Transverse colon (tissue), 4 donors: ENCODE measurements around the gene NCOA3. TPM values are rescaled to one million over a fixed set of nuclear protein-coding genes. Genes with fewer than 3 reads are reported as not detected.

Experiments used
- DNase-seq: peaks from one replicate; pipeline ENCODE4 v3.0.0-alpha.2; 2019
- H3K27ac ChIP-seq, 4 donors: fragments of 200-600 bp; sonication (generic); 2 replicates each; pipeline ENCODE4 v1.5.1; 2016 to 2018; ENCODE audit warnings: inconsistent platforms in 4 of 4
- H3K27me3 ChIP-seq: fragments of 200-600 bp; sonication (generic); 2 replicates; pipeline ENCODE4 v1.5.1; 2017; ENCODE audit warnings: inconsistent platforms
- H3K36me3 ChIP-seq, 4 donors: fragments of 200-600 bp; sonication (generic); 2 replicates each; pipeline ENCODE4 v1.5.1; 2017 to 2019; ENCODE audit warnings: inconsistent platforms in 4 of 4
- H3K4me1 ChIP-seq, 4 donors: fragments of 200-600 bp; sonication (generic); 2 replicates each; pipeline ENCODE4 v1.5.1; 2017 to 2020; ENCODE audit warnings: inconsistent platforms in 4 of 4
- H3K4me3 ChIP-seq, 4 donors: fragments of 200-600 bp; sonication (generic); 1 replicate in 1 of 4; 2 replicates in 3 of 4; pipeline versions ENCODE4 v1.5.1 to v1.6.1; 2017 to 2019; ENCODE audit warnings: inconsistent platforms in 4 of 4
- H3K9me3 ChIP-seq, 2 donors: fragments of 200-600 bp; sonication (generic); 2 replicates each; pipeline ENCODE4 v1.5.1; 2017 to 2019; ENCODE audit warnings: inconsistent platforms in 2 of 2
- CTCF ChIP-seq, 5 experiments: fragments of 200-600 bp in 3 of 5; fragments of 450-650 bp in 2 of 5; sonication (generic) in 3 of 5; IDR thresholded peaks; 1 replicate in 2 of 5; 2 replicates in 3 of 5; pipeline ENCODE4 v1.5.1; 2016 to 2017; ENCODE audit warnings: antibody characterized with exemption in 5 of 5, inconsistent platforms in 3 of 5, mild to moderate bottlenecking in 2 of 5, moderate library complexity in 1 of 5
- EP300 ChIP-seq: sonication (generic); formaldehyde crosslinking; IDR thresholded peaks from one replicate; pipeline ENCODE4 v1.6.1; 2017; ENCODE audit warnings: antibody characterized with exemption, low read depth
- POLR2A ChIP-seq: fragments of 450-650 bp; IDR thresholded peaks from one replicate; pipeline ENCODE4 v1.6.1; 2016; ENCODE audit warnings: antibody characterized with exemption, mild to moderate bottlenecking, moderate library complexity
- POLR2AphosphoS5 ChIP-seq, 3 donors: sonication (generic); formaldehyde crosslinking; IDR thresholded peaks; one replicate each; pipeline ENCODE4 v1.6.1; 2016; ENCODE audit warnings: antibody characterized with exemption in 3 of 3
- WGBS, 2 donors: methylation state at CpG; one replicate each; pipeline ENCODE4 v1.1.5; 2018; ENCODE audit warnings: low coverage in 1 of 2; 5-methylcytosine and 5-hydroxymethylcytosine counted together
- in situ Hi-C, 4 donors: fragments of 200-750 bp; cut with MboI; loops; one replicate each; pipeline versions ENCODE4 v1.15.0 to v1.15.1; 2017; ENCODE audit warnings: low sequenced_read_pairs in 3 of 4, low pct_ligation_motif_present in 1 of 4, low pct_unique_long_range_greater_than_20kb in 1 of 4
- intact Hi-C: fragments of 100-400 bp; cut with DNase I; formaldehyde crosslinking; loops from one replicate; pipeline ENCODE4 v1.15.1; 2023; ENCODE audit warnings: low total_unique reads
- total RNA-seq, 4 donors: library from RNA; depleted of rRNA; stranded (reverse); fragments of >200 nt; gene quantifications; one replicate each; pipeline ENCODE4 v1.1.0, GENCODE V29; 2016

NCOA3 gene
- total RNA-seq, 4 donors from 2014 or later, result 9.2 to 39.1 (median 22.3) TPM

GRCh38 chr20:47597090-47597489, 95.4 kb downstream of the NCOA3 start:
- H3K27ac ChIP-seq, result no peak overlapping the region
- TF ChIP-seq POLR2AphosphoS5 (IDR thresholded peaks at IDR 0.05) (no peak), EP300 (no peak), POLR2A (no peak), CTCF (IDR thresholded peaks at IDR 0.05) (no peak)
- H3K4me3 ChIP-seq, result no peak overlapping the region
- H3K9me3 ChIP-seq, result no peaks in the 10 kb centered on the region
- no peak for DNase-seq
- intact Hi-C loops, result no loop called here
- H3K27me3 ChIP-seq, result no peaks in the 10 kb centered on the region
- no peaks in the 10 kb centered on the region for H3K36me3 ChIP-seq
- H3K4me1 ChIP-seq, result peaks cover 0 to 11% (median 2%) of the 10 kb centered on the region in 4 donors
- in situ Hi-C loops, result no loop called here

- 86 to 91% methylated on average over 7 of the region's 7 CpGs for WGBS, 2 donors
- DNase-seq, result no peak
- Histone ChIP-seq H3K27me3 (no peaks in the 10 kb centered on the region), H3K4me1 (peaks cover 0 to 12% (median 2%) of the 10 kb centered on the region in 4 donors), H3K36me3 (no peaks in the 10 kb centered on the region), H3K4me3 (no peak overlapping the region), H3K27ac (no peak overlapping the region), H3K9me3 (no peaks in the 10 kb centered on the region)
- intact Hi-C loops (no loop called here), in situ Hi-C loops (no loop called here)
- TF ChIP-seq CTCF (IDR thresholded peaks at IDR 0.05) (no peak), POLR2AphosphoS5 (IDR thresholded peaks at IDR 0.05) (no peak), EP300 (no peak), POLR2A (no peak)
Observed at GRCh38 chr20:47598911-47599744, 97.4 kb downstream of the NCOA3 start.

GRCh38 chr20:47600967-47601547, 99.4 kb downstream of the NCOA3 start:
- intact Hi-C loops, result no loop called here
- 81 to 95% methylated on average over 7 to 9 of the region's 9 CpGs for WGBS, 2 donors
- no peaks in the 10 kb centered on the region for H3K27me3 ChIP-seq
- no peak overlapping the region for H3K4me3 ChIP-seq
- H3K36me3 ChIP-seq, result no peaks in the 10 kb centered on the region
- in situ Hi-C loops, result loop anchor here in 3 of 4 donors (25.0 kb wide), 4 partner anchors 214 to 414 kb away; no protein-coding TSS in a partner anchor
- no peak overlapping the region for H3K27ac ChIP-seq
- H3K4me1 ChIP-seq, result peaks cover 0 to 12% (median 2%) of the 10 kb centered on the region in 4 donors
- TF ChIP-seq POLR2AphosphoS5 (IDR thresholded peaks at IDR 0.05), result no peak
- no peaks in the 10 kb centered on the region for H3K9me3 ChIP-seq
- no peak for DNase-seq

- in situ Hi-C loops, result loop anchor here in 3 of 4 donors (25.0 kb wide), 4 partner anchors 216 to 416 kb away; no protein-coding TSS in a partner anchor
Observed at GRCh38 chr20:47603260-47603659, 101.6 kb downstream of the NCOA3 start.

More at GRCh38 chr20:47603260-47603659, 101.6 kb downstream of the NCOA3 start:
- no peak overlapping the region for H3K4me3 ChIP-seq
- no peaks in the 10 kb centered on the region for H3K27me3 ChIP-seq
- no peak for DNase-seq
- no peaks in the 10 kb centered on the region for H3K36me3 ChIP-seq
- H3K4me1 ChIP-seq, result peaks cover 0 to 21% (median 2%) of the 10 kb centered on the region in 4 donors
- WGBS, 2 donors, result 80 to 93% methylated on average over 1 to 9 of the region's 9 CpGs
- intact Hi-C loops, result no loop called here
- H3K27ac ChIP-seq, result no peak overlapping the region
- H3K9me3 ChIP-seq, result no peaks in the 10 kb centered on the region
- TF ChIP-seq POLR2AphosphoS5 (IDR thresholded peaks at IDR 0.05), result no peak
- TF ChIP-seq CTCF (IDR thresholded peaks at IDR 0.05), result no peak
- no peak for TF ChIP-seq EP300
- no peak for TF ChIP-seq POLR2A
